Activated T-cell treated with anti-CD3 and anti-CD28 coated beads, Interleukin-2, amount 50 U/mL, for 72 hours (primary cell): ENCODE results near the gene AGXT2. TPM values are rescaled to one million over a fixed set of nuclear protein-coding genes. Genes with fewer than 3 reads are reported as not detected.

Experiments used
- ATAC-seq, 2 donors: fragments of 150-1000 bp; cut with Tn5 transposase; replicated peaks in 1 of 2; 2 replicates each; pipeline ENCODE4 v1.10.0; 2021; ENCODE audit warnings: moderate library complexity in 2 of 2, mild to moderate bottlenecking in 1 of 2
- DNase-seq, 2 donors: peaks; one replicate each; pipeline ENCODE4 v3.0.0; 2021 to 2022; ENCODE audit warnings: mixed read lengths in 1 of 2
- H3K27ac Mint-ChIP-seq: one replicate; pipeline ENCODE4 v1.8.0; 2022; ENCODE audit warnings: mild to moderate bottlenecking, moderate library complexity, mixed read lengths
- H3K27me3 Mint-ChIP-seq: one replicate; pipeline ENCODE4 v1.8.0; 2022; ENCODE audit warnings: low read depth, mixed read lengths
- H3K36me3 Mint-ChIP-seq, 2 donors: one replicate each; pipeline ENCODE4 v1.8.0; 2022; ENCODE audit warnings: mixed read lengths in 2 of 2, mild to moderate bottlenecking in 1 of 2; ENCODE audit not compliant: insufficient read depth in 2 of 2
- H3K4me1 Mint-ChIP-seq: one replicate; pipeline ENCODE4 v1.8.0; 2022; ENCODE audit warnings: low read depth, mixed read lengths
- H3K4me3 Mint-ChIP-seq, 2 donors: one replicate each; pipeline ENCODE4 v1.8.0; 2022; ENCODE audit warnings: mild to moderate bottlenecking in 2 of 2, mixed read lengths in 2 of 2, moderate library complexity in 2 of 2
- H3K9me3 Mint-ChIP-seq, 2 donors: one replicate each; pipeline ENCODE4 v1.8.0; 2022; ENCODE audit warnings: mixed read lengths in 2 of 2
- total RNA-seq, 2 donors: library from RNA; stranded (reverse); gene quantifications; one replicate each; pipeline ENCODE4 v1.2.3, GENCODE V29; 2022

Gene AGXT2, protein sequence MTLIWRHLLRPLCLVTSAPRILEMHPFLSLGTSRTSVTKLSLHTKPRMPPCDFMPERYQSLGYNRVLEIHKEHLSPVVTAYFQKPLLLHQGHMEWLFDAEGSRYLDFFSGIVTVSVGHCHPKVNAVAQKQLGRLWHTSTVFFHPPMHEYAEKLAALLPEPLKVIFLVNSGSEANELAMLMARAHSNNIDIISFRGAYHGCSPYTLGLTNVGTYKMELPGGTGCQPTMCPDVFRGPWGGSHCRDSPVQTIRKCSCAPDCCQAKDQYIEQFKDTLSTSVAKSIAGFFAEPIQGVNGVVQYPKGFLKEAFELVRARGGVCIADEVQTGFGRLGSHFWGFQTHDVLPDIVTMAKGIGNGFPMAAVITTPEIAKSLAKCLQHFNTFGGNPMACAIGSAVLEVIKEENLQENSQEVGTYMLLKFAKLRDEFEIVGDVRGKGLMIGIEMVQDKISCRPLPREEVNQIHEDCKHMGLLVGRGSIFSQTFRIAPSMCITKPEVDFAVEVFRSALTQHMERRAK
- total RNA-seq, result not detected

- H3K4me3 Mint-ChIP-seq, result no peak within 1 kb of the TSS
- DNase-seq (no peak), ATAC-seq (no peak)
- H3K36me3 Mint-ChIP-seq, result no peaks in the 10 kb centered on the region
- H3K4me1 Mint-ChIP-seq, result no peaks in the 10 kb centered on the region
- peaks cover 25% of the 10 kb centered on the region for H3K27me3 Mint-ChIP-seq
- no peak within 1 kb of the TSS for H3K27ac Mint-ChIP-seq
- H3K9me3 Mint-ChIP-seq, result no peaks in the 10 kb centered on the region
Observed at GRCh38 chr5:35047785-35048404, at the start of gene AGXT2. TSS of gene AGXT2 (minus strand) at chr5:35047949. CDS start at chr5:35047892, 57 bp downstream.

- H3K27me3 Mint-ChIP-seq, result peaks cover 21% of the 10 kb centered on the region
- no peaks in the 10 kb centered on the region for H3K9me3 Mint-ChIP-seq
- DNase-seq (no peak), ATAC-seq (no peak)
- no peaks in the 10 kb centered on the region for H3K36me3 Mint-ChIP-seq
- H3K27ac Mint-ChIP-seq, result no peak overlapping the region
- H3K4me1 Mint-ChIP-seq, result peaks cover 6% of the 10 kb centered on the region
- H3K4me3 Mint-ChIP-seq, result no peak overlapping the region
Observed at GRCh38 chr5:35096932-35097331, 49.2 kb upstream of the AGXT2 start.

- Mint-ChIP-seq H3K9me3 (no peaks in the 10 kb centered on the region), H3K36me3 (no peaks in the 10 kb centered on the region), H3K4me1 (peaks cover 6% of the 10 kb centered on the region), H3K27me3 (peaks cover 21% of the 10 kb centered on the region), H3K27ac (no peak overlapping the region), H3K4me3 (no peak overlapping the region)
- DNase-seq (no peak), ATAC-seq (no peak)
Observed at GRCh38 chr5:35096216-35096615, 48.5 kb upstream of the AGXT2 start.

GRCh38 chr5:35095366-35095765 is 47.6 kb upstream of the AGXT2 start:
- no peak overlapping the region for H3K27ac Mint-ChIP-seq
- peaks cover 6% of the 10 kb centered on the region for H3K4me1 Mint-ChIP-seq
- H3K36me3 Mint-ChIP-seq, result no peaks in the 10 kb centered on the region
- H3K4me3 Mint-ChIP-seq, result no peak overlapping the region
- no peaks in the 10 kb centered on the region for H3K9me3 Mint-ChIP-seq
- DNase-seq (no peak), ATAC-seq (no peak)
- H3K27me3 Mint-ChIP-seq, result peaks cover 21% of the 10 kb centered on the region

DNA sequence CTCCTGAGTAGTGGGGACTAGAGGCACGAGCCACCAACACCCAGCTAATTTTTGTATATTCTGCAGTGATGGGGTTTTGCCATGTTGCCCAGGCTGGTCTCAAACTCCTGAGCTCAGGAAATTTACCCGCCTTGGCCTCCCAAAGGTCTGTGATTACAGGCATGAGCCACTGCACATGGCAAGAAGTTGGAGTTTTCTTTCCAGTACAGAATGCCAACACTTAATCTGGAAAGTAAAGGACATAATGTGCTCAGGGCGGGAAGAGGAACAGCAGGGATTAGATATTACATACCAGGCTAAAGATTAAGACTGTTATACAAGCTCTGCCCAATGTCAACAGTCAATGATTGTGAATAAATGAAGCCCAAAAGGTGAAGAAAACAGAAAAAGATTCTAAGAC is 47.2 kb upstream of the AGXT2 start:
- ATAC-seq, result no peak
- H3K27me3 Mint-ChIP-seq, result peaks cover 21% of the 10 kb centered on the region
- H3K27ac Mint-ChIP-seq, result no peak overlapping the region
- H3K4me1 Mint-ChIP-seq, result peaks cover 6% of the 10 kb centered on the region
- no peaks in the 10 kb centered on the region for H3K9me3 Mint-ChIP-seq
- no peaks in the 10 kb centered on the region for H3K36me3 Mint-ChIP-seq
- no peak for DNase-seq
- H3K4me3 Mint-ChIP-seq, result no peak overlapping the region

DNA sequence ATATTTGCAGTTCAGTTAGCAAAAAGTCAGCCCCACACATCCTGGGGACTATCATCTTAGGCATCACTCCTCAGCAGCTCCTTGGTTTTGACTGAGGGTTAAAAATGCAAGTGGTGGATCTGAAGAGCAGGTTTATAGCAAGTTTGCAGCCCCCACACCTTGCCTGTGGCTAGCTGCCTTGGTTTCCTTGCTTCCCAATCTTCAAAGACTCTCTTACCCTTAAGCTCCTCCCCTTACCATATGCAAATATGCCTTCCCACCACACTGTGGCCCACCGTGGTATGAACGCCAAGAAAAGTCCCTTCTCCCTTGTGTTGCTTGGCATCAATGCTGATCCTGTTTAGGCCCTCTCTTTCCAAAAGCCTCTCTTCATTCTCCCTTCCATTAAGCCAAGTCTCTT is 45.0 kb upstream of the AGXT2 start:
- Mint-ChIP-seq H3K36me3 (no peaks in the 10 kb centered on the region), H3K27ac (no peak overlapping the region), H3K4me3 (no peak overlapping the region), H3K4me1 (peaks cover 6% of the 10 kb centered on the region), H3K9me3 (no peaks in the 10 kb centered on the region), H3K27me3 (peaks cover 26% of the 10 kb centered on the region)
- ATAC-seq (no peak), DNase-seq (no peak)

DNA sequence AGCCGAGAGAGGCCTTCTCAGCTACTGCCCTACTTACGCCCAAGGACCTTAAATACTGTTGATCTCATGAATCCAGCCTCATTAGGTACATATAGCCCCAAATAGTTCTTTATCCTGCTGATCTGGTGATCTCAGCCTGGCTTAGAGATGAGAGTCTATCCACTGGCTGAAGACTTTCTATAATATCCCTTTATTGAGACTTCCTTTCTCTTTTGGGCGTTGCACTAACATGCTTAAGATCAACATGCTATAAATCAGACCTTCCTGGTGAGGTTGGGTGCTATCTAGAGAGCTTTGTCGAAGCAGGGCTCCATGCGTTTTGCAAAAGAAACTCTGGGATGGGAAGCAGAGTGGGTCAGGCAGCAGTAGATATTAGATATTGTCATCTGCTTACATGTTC is 44.0 kb upstream of the AGXT2 start:
- Mint-ChIP-seq H3K4me3 (no peak overlapping the region), H3K27ac (no peak overlapping the region), H3K9me3 (no peaks in the 10 kb centered on the region), H3K36me3 (no peaks in the 10 kb centered on the region), H3K4me1 (peaks cover 6% of the 10 kb centered on the region), H3K27me3 (peaks cover 27% of the 10 kb centered on the region)
- no peak for ATAC-seq
- DNase-seq, result no peak

DNA sequence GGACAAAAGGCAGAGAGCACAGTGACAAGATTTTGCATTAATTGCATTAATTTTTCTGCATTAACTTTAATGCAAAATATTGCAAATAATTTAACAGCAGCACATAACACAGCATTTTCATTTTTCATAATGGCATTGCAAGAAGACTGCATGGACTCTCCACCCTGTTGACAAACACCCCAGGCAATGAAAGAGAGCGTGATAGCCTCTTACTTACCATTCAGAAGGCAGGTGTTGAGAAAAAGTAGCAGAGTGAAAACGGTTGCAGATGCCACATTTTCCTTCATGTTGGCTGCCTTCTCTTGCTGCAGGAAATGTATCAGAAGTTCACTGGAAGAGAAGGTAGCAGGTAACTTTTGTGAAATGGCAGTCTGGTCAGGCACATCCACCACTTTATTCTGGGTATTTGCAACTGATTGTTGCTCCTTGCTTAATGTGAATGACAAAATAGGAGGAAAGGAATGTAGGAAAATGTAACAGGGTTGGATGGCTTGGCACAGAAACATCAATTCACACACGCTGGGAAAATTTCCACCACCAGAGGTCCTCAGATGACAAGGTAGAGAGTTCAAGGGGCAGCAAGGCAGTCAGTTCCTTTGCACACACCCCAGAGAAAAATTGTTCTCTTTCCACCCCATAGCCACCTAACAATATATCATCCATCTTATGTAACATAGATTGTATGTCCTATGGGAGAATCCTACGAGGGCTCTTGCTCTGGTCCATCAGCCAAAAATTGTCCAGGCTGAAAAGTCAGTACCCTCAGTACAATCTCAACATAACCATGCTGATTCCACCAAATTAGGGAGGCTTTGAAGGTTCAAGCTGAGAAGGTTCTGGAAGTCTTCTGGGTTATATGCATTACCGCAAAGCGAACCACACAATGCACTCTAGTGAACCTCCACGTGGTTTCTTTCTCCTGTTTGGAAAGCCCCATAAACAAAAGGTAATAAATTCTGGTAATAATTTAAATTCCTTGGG is 41.9 kb upstream of the AGXT2 start:
- ATAC-seq, result peak; percentile 51 to 53
- no peaks in the 10 kb centered on the region for H3K9me3 Mint-ChIP-seq
- no peaks in the 10 kb centered on the region for H3K36me3 Mint-ChIP-seq
- H3K27me3 Mint-ChIP-seq, result peaks cover 21% of the 10 kb centered on the region
- DNase-seq, result peak; percentile 57 to 58
- H3K4me1 Mint-ChIP-seq, result peaks cover 6% of the 10 kb centered on the region
- H3K27ac Mint-ChIP-seq, result no peak overlapping the region
- H3K4me3 Mint-ChIP-seq, result no peak overlapping the region

DNA sequence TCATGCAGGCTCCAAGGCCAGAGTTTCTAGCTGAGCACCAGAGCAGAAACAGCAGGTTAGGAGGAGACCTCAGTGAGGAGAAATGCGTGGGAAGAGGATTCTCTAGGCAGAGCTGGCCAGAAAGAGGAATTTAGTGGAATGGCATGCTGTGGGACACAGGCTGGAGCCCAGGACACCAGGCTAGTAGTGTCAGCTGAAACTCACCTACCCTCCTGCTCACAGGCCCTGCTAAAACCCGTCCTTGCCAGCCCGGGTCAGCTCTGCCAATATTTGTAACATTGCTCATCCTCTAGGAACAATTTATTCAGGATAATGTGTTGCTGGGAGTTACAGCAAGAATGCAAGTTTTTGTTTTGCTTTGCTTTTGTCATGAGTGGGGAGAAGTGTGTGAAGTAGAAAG is 40.2 kb upstream of the AGXT2 start:
- Mint-ChIP-seq H3K27ac (no peak overlapping the region), H3K4me1 (peaks cover 5% of the 10 kb centered on the region), H3K36me3 (no peaks in the 10 kb centered on the region), H3K4me3 (no peak overlapping the region), H3K27me3 (peaks cover 21% of the 10 kb centered on the region), H3K9me3 (no peaks in the 10 kb centered on the region)
- ATAC-seq (no peak), DNase-seq (no peak)

- H3K4me1 Mint-ChIP-seq, result no peaks in the 10 kb centered on the region
- no peak overlapping the region for H3K4me3 Mint-ChIP-seq
- H3K36me3 Mint-ChIP-seq, result no peaks in the 10 kb centered on the region
- no peak for DNase-seq
- H3K9me3 Mint-ChIP-seq, result peaks cover 0 to 2% of the 10 kb centered on the region in 2 donors
- no peak for ATAC-seq
- peaks cover 23% of the 10 kb centered on the region for H3K27me3 Mint-ChIP-seq
- no peak overlapping the region for H3K27ac Mint-ChIP-seq
Observed at GRCh38 chr5:35083150-35083549, 35.4 kb upstream of the AGXT2 start.

GRCh38 chr5:35082530-35082929 is 34.8 kb upstream of the AGXT2 start:
- Mint-ChIP-seq H3K27me3 (peaks cover 23% of the 10 kb centered on the region), H3K4me3 (no peak overlapping the region)
- no peak for DNase-seq

GRCh38 chr5:35081134-35081533 is 33.4 kb upstream of the AGXT2 start:
- Mint-ChIP-seq H3K4me1 (no peaks in the 10 kb centered on the region), H3K9me3 (peaks cover 2% of the 10 kb centered on the region in 2 donors), H3K36me3 (no peaks in the 10 kb centered on the region), H3K27me3 (peaks cover 29% of the 10 kb centered on the region), H3K4me3 (no peak overlapping the region), H3K27ac (no peak overlapping the region)
- ATAC-seq (no peak), DNase-seq (no peak)

More at GRCh38 chr5:35082530-35082929, 34.8 kb upstream of the AGXT2 start:
- ATAC-seq, result no peak
- H3K9me3 Mint-ChIP-seq, result peaks cover 0 to 2% of the 10 kb centered on the region in 2 donors
- H3K4me1 Mint-ChIP-seq, result no peaks in the 10 kb centered on the region
- H3K27ac Mint-ChIP-seq, result no peak overlapping the region
- no peaks in the 10 kb centered on the region for H3K36me3 Mint-ChIP-seq

DNA sequence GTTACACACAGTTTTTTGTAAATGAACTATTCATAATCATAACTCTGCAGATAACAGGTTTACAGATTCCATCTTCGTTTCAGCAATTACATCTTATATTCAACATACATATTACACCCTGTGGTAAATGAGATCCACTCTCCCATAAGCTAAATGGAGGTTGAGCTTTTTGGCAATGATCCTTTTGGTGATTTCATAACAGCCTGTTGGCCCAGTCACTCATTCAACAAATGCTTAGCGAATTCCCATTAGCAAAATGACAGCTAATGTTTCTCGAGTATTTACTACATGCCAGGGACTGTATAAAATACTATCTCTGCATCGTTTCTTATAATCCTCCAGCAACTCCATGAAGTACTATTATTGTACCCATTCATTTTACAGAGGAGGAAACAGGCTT is 25.4 kb upstream of the AGXT2 start:
- peaks cover 42% of the 10 kb centered on the region for H3K27me3 Mint-ChIP-seq

More for the DNA sequence above, 25.4 kb upstream of the AGXT2 start:
- Mint-ChIP-seq H3K36me3 (no peaks in the 10 kb centered on the region), H3K27ac (no peak overlapping the region), H3K9me3 (peaks cover 0 to 2% of the 10 kb centered on the region in 2 donors), H3K4me1 (no peaks in the 10 kb centered on the region), H3K4me3 (no peak overlapping the region)
- no peak for ATAC-seq
- DNase-seq, result no peak
